Left ventricle myocardium superior (tissue), 1 donor: Measurements from ENCODE around the gene GSTO2. TPM values are rescaled to one million over a fixed set of nuclear protein-coding genes. Genes with fewer than 3 reads are reported as not detected.

Experiments
- ATAC-seq: fragments of 200-7000 bp; cut with Tn5 transposase; one replicate; pipeline ENCODE4 v1.9.1; 2020; ENCODE audit warnings: mild to moderate bottlenecking, moderate library complexity
- DNase-seq: peaks from one replicate; pipeline ENCODE4 v3.0.0-alpha.2; 2020
- intact Hi-C: fragments of 100-400 bp; cut with micrococcal nuclease; formaldehyde crosslinking; loops from one replicate; pipeline ENCODE4 v1.11.0; 2022
- total RNA-seq: library from RNA; stranded (reverse); fragmentation: NEBNext Ultra II Directional; extraction: Animal tissue kit (Norgen Biotek cat#: 25700); gene quantifications from one replicate; pipeline ENCODE4 v1.2.1, GENCODE V29; 2021
- donor health status: DM: no; HTN: yes; CAD: no; lungs with severe emphysema.

Gene GSTO2
- total RNA-seq, 1 donor from 2014 or later: 1.1 TPM

- intact Hi-C loops: no loop called here
- no peak for ATAC-seq
- no peak for DNase-seq
Measured at GRCh38 chr10:104252368-104252767, 16.6 kb upstream of the GSTO2 start.

GRCh38 chr10:104253106-104253505, 15.9 kb upstream of the GSTO2 start:
- ATAC-seq (no peak), DNase-seq (no peak)
- intact Hi-C loops: no loop called here

- ATAC-seq (no peak), DNase-seq (no peak)
- intact Hi-C loops: no loop called here
Measured at GRCh38 chr10:104253606-104254410, 15.2 kb upstream of the GSTO2 start.

- ATAC-seq (peak; percentile 93), DNase-seq (peak; percentile 90)
- intact Hi-C loops: no loop called here
Measured at GRCh38 chr10:104254493-104255310, 14.3 kb upstream of the GSTO2 start, which contains the start of gene GSTO1. GSTO1 (plus strand) TSS chr10:104254892; CDS start chr10:104254929, 37 bp downstream.

GRCh38 chr10:104255311-104255981, 13.5 kb upstream of the GSTO2 start:
- intact Hi-C loops: no loop called here
- ATAC-seq (peak; percentile 55), DNase-seq (no peak)

- DNase-seq (no peak), ATAC-seq (no peak)
- intact Hi-C loops: no loop called here
Measured at GRCh38 chr10:104256335-104256961, 12.5 kb upstream of the GSTO2 start.

- DNase-seq (no peak), ATAC-seq (no peak)
- intact Hi-C loops: no loop called here
Measured at GRCh38 chr10:104257235-104257634, 11.7 kb upstream of the GSTO2 start.

- DNase-seq (no peak), ATAC-seq (no peak)
- intact Hi-C loops: no loop called here
Measured at GRCh38 chr10:104258209-104258608, 10.8 kb upstream of the GSTO2 start.

- intact Hi-C loops: no loop called here
Measured at GRCh38 chr10:104259456-104259855, 9.5 kb upstream of the GSTO2 start.

GRCh38 chr10:104259999-104260774, 8.8 kb upstream of the GSTO2 start:
- intact Hi-C loops: no loop called here
- DNase-seq (peak; percentile 31), ATAC-seq (peak; percentile 55)

More at GRCh38 chr10:104259456-104259855, 9.5 kb upstream of the GSTO2 start:
- no peak for DNase-seq
- ATAC-seq: no peak

- DNase-seq: no peak
- peak; percentile 16 for ATAC-seq
- intact Hi-C loops: no loop called here
Measured at GRCh38 chr10:104260775-104261115, 8.2 kb upstream of the GSTO2 start.

- peak; percentile 81 for ATAC-seq
- DNase-seq: no peak
- intact Hi-C loops: no loop called here
Measured at GRCh38 chr10:104262055-104262454, 6.9 kb upstream of the GSTO2 start.

GRCh38 chr10:104264783-104265182, 4.2 kb upstream of the GSTO2 start:
- ATAC-seq (no peak), DNase-seq (no peak)
- intact Hi-C loops: no loop called here

- ATAC-seq (no peak), DNase-seq (no peak)
- intact Hi-C loops: no loop called here
Measured at GRCh38 chr10:104267721-104268404, 1.1 kb upstream of the GSTO2 start.

GRCh38 chr10:104268405-104268712, 625 bp upstream of the GSTO2 start:
- intact Hi-C loops: no loop called here
- no peak for DNase-seq
- no peak for ATAC-seq

GRCh38 chr10:104273286-104273685, 4.3 kb downstream of the GSTO2 start:
- DNase-seq (no peak), ATAC-seq (no peak)
- intact Hi-C loops: no loop called here

- no peak for DNase-seq
- intact Hi-C loops: no loop called here
- ATAC-seq: no peak
Measured at GRCh38 chr10:104273899-104274575, 5.1 kb downstream of the GSTO2 start.
